GM21529 (cell line): Measurements from ENCODE around the gene KIF16B.
A peak's percentile ranks its signal among the peaks of the same experiment; 100 is the strongest.

ENCODE experiments used
- ATAC-seq: cut with Tn5 transposase; IDR thresholded peaks from one replicate; pipeline ENCODE4 v1.9.1; 2021; ENCODE audit not compliant: unreplicated experiment

KIF16B gene

GRCh38 chr20:16364320-16364687 is 208.9 kb downstream of the KIF16B start:
- no peak for ATAC-seq

GRCh38 chr20:16363506-16364319 is 209.5 kb downstream of the KIF16B start:
- no peak for ATAC-seq

- ATAC-seq = no peak
Observed at GRCh38 chr20:16362642-16363041, 210.6 kb downstream of the KIF16B start.

GRCh38 chr20:16360668-16361067 is 212.6 kb downstream of the KIF16B start:
- ATAC-seq = no peak

- no peak for ATAC-seq
Observed at GRCh38 chr20:16353417-16353781, 219.8 kb downstream of the KIF16B start.

GRCh38 chr20:16352751-16353416 is 220.4 kb downstream of the KIF16B start:
- ATAC-seq = no peak

GRCh38 chr20:16352321-16352720 is 220.9 kb downstream of the KIF16B start:
- no peak for ATAC-seq

- ATAC-seq = no peak
Observed at GRCh38 chr20:16351415-16351814, 221.8 kb downstream of the KIF16B start.

GRCh38 chr20:16350465-16350864 is 222.8 kb downstream of the KIF16B start:
- ATAC-seq = no peak

GRCh38 chr20:16349523-16350260 is 223.6 kb downstream of the KIF16B start:
- no peak for ATAC-seq

GRCh38 chr20:16346956-16347355 is 226.3 kb downstream of the KIF16B start:
- ATAC-seq = no peak

GRCh38 chr20:16337707-16338106 is 235.5 kb downstream of the KIF16B start:
- no peak for ATAC-seq

- ATAC-seq = no peak
Observed at GRCh38 chr20:16327606-16328005, 245.6 kb downstream of the KIF16B start.

- ATAC-seq = no peak
Observed at GRCh38 chr20:16321291-16321690, 252.0 kb downstream of the KIF16B start.

- no peak for ATAC-seq
Observed at GRCh38 chr20:16317445-16318362, 255.5 kb downstream of the KIF16B start.

GRCh38 chr20:16316513-16316912 is 256.7 kb downstream of the KIF16B start:
- no peak for ATAC-seq

- no peak for ATAC-seq
Observed at GRCh38 chr20:16314748-16315159, 258.5 kb downstream of the KIF16B start.

- peak; percentile 65 for ATAC-seq
Observed at GRCh38 chr20:16314320-16314719, 258.9 kb downstream of the KIF16B start.

GRCh38 chr20:16313917-16314316 is 259.3 kb downstream of the KIF16B start:
- ATAC-seq = peak; percentile 3

- ATAC-seq = no peak
Observed at GRCh38 chr20:16312998-16313397, 260.2 kb downstream of the KIF16B start.

GRCh38 chr20:16311756-16312155 is 261.5 kb downstream of the KIF16B start:
- ATAC-seq = no peak
